Measurements from ENCODE around the gene HOXC5. TPM values are rescaled to one million over a fixed set of nuclear protein-coding genes. Genes with fewer than 3 reads are reported as not detected.

Gene HOXC5
- total RNA-seq, 1 experiment from 2014 or later, result not detected

DNA sequence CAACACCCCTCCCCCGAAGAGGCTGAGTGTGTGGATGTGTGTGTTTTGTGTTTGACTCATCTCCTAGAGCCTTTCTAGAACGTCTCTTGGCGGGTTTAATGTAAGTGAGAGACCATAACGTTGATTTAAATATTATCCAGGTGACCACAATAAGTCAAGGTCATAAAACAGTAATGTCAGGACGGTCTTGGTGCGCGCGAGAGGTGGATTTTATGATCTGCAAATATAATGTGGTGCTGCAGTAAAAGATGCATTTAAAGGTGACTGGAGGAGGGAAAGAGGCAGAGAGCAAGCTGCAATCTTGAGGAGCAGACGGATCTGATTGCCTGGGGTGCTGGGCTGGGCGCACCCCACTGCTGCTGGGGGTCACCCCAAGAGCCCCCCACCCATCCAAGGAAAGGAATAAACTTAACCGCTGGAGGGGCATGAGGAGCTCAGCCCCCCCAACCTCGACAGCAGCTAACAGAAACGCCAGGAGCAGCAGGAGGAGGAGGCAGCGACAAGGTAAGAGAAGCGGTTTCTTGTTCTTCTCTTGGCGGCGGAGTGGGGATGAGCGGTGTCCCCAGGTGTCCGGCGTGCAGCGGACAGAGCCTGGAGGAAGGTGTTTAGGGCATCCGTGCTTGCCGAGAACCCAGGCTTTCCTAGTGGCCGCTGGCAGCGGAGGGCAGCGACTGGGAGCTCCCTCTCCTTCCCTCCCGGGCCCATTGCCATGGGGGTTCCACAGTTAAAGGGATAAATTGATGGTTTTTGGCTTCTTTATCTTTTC is 42.4 kb upstream of the HOXC5 start:
- no peak overlapping the region for H4K5ac ChIP-seq (ENCODE audit: insufficient read length, low read depth, low read length)
- H3K27me3 ChIP-seq (ENCODE audit: insufficient read depth, low read length), result peaks cover 100% of the 10 kb centered on the region
- no peaks in the 10 kb centered on the region for H3K4me1 ChIP-seq (ENCODE audit: insufficient read depth, low read length)

More for the DNA sequence above, 42.4 kb upstream of the HOXC5 start:
- no peak overlapping the region for H3K4me3 Mint-ChIP-seq
- no peak overlapping the region for H3K23ac ChIP-seq (ENCODE audit: insufficient read length, low read depth, low read length)
- no peak overlapping the region for H3K18ac ChIP-seq (ENCODE audit: insufficient read length, low read depth, low read length)
- TF ChIP-seq, protein P1, sequence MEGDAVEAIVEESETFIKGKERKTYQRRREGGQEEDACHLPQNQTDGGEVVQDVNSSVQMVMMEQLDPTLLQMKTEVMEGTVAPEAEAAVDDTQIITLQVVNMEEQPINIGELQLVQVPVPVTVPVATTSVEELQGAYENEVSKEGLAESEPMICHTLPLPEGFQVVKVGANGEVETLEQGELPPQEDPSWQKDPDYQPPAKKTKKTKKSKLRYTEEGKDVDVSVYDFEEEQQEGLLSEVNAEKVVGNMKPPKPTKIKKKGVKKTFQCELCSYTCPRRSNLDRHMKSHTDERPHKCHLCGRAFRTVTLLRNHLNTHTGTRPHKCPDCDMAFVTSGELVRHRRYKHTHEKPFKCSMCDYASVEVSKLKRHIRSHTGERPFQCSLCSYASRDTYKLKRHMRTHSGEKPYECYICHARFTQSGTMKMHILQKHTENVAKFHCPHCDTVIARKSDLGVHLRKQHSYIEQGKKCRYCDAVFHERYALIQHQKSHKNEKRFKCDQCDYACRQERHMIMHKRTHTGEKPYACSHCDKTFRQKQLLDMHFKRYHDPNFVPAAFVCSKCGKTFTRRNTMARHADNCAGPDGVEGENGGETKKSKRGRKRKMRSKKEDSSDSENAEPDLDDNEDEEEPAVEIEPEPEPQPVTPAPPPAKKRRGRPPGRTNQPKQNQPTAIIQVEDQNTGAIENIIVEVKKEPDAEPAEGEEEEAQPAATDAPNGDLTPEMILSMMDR (conservative IDR thresholded peaks at IDR 0.05), result no peak
- no peak overlapping the region for H2BK5ac ChIP-seq (ENCODE audit: insufficient read length, low read length)
- no peak overlapping the region for H3K56ac ChIP-seq (ENCODE audit: insufficient read length, low read depth, low read length)
- no peak overlapping the region for H2BK15ac ChIP-seq (ENCODE audit: low read depth, low read length)
- H3K14ac ChIP-seq (ENCODE audit: insufficient read depth, low read length), result no peak overlapping the region
- H3K23me2 ChIP-seq (ENCODE audit: insufficient read length, low read depth, low read length, poor library complexity, severe bottlenecking), result no peaks in the 10 kb centered on the region
- H3K27ac Mint-ChIP-seq, result no peak overlapping the region
- peaks cover 10 to 21% of the 10 kb centered on the region in 2 experiments for H3K4me1 Mint-ChIP-seq
- no peak overlapping the region for H3K4ac ChIP-seq (ENCODE audit: low read depth, low read length)
- H3K79me2 ChIP-seq (ENCODE audit: insufficient read depth, low read length), result no peaks in the 10 kb centered on the region
- peaks cover 3 to 6% of the 10 kb centered on the region in 2 experiments; a peak in 4 of 5 replicates for H3K9me3 Mint-ChIP-seq
- no peaks in the 10 kb centered on the region for H4K20me1 ChIP-seq (ENCODE audit: control insufficient read depth, insufficient read depth, insufficient read length)
- H3T11ph ChIP-seq (ENCODE audit: low read length), result no peak overlapping the region
- H4K91ac ChIP-seq (ENCODE audit: insufficient read length, low read depth, low read length), result no peak overlapping the region
- H2BK120ac ChIP-seq (ENCODE audit: low read depth, low read length, poor library complexity, severe bottlenecking), result no peak overlapping the region
- H2BK12ac ChIP-seq (ENCODE audit: insufficient read length, low read depth, low read length), result no peak overlapping the region
- no peak overlapping the region for H3K4me2 ChIP-seq (ENCODE audit: insufficient read depth, insufficient read length, low read length)
- DNase-seq, result no peak
- H3K9ac ChIP-seq (ENCODE audit: extremely low read depth, insufficient read length, low read length), result no peak overlapping the region
- WGBS (ENCODE audit: extremely low coverage, insufficient read length, low lambda C conversion rate), result no CpG with 5 or more reads among the region's 27 CpGs
- H2BK20ac ChIP-seq (ENCODE audit: low read depth, low read length, poor library complexity, severe bottlenecking), result no peak overlapping the region
- no peaks in the 10 kb centered on the region for H3K9me3 ChIP-seq (ENCODE audit: control insufficient read depth, low read depth, low read length)
- H2AFZ ChIP-seq (ENCODE audit: low read length), result no peak overlapping the region
- H3K27me3 Mint-ChIP-seq (ENCODE audit: low read depth), result peaks cover 100% of the 10 kb centered on the region
- no peak overlapping the region for H3K27ac ChIP-seq (ENCODE audit: insufficient read length, low read depth, low read length)
- no peaks in the 10 kb centered on the region for H3K79me1 ChIP-seq (ENCODE audit: insufficient read depth, low read depth, low read length, poor library complexity, severe bottlenecking)
- H3K36me3 Mint-ChIP-seq (ENCODE audit: insufficient read depth in 1 of 3, low read depth in 3 of 3), result no peaks in the 10 kb centered on the region; a peak in 1 of 7 replicates
- no peak overlapping the region for H2AK5ac ChIP-seq (ENCODE audit: insufficient read length, low read length)
- no peak overlapping the region for H4K8ac ChIP-seq (replicated peaks; ENCODE audit: insufficient read length, low read depth, low read length)
